Sigmoid colon (tissue), 7 donors: Measurements from ENCODE around the gene KMT2E. TPM values are rescaled to one million over a fixed set of nuclear protein-coding genes. Genes with fewer than 3 reads are reported as not detected.
A peak's percentile ranks its signal among the peaks of the same experiment; 100 is the strongest.

Experiments used
- DNase-seq: peaks from one replicate; pipeline ENCODE4 v3.0.0-alpha.2; 2019
- H3K27ac ChIP-seq, 4 donors: fragments of 200-600 bp; sonication (generic); one replicate each; pipeline ENCODE4 v1.5.1; 2016 to 2019; ENCODE audit warnings: mild to moderate bottlenecking in 1 of 4
- H3K27me3 ChIP-seq, 3 donors: fragments of 200-600 bp; sonication (generic); one replicate each; pipeline ENCODE4 v1.5.1; 2019; ENCODE audit warnings: mild to moderate bottlenecking in 1 of 3
- H3K36me3 ChIP-seq, 4 donors: fragments of 200-600 bp; sonication (generic); one replicate each; pipeline ENCODE4 v1.5.1; 2016 to 2019
- H3K4me1 ChIP-seq, 4 donors: fragments of 200-600 bp; sonication (generic); one replicate each; pipeline ENCODE4 v1.5.1; 2017 to 2019
- H3K4me3 ChIP-seq, 4 donors: fragments of 200-600 bp; sonication (generic); one replicate each; pipeline ENCODE4 v1.5.1; 2017 to 2019; ENCODE audit warnings: mild to moderate bottlenecking in 2 of 4, moderate library complexity in 1 of 4
- H3K9me3 ChIP-seq, 4 donors: fragments of 200-600 bp in 3 of 4; sonication (generic) in 3 of 4; one replicate each; pipeline versions ENCODE4 v1.5.1 to v1.6.1; 2013 to 2019
- CTCF ChIP-seq, 4 experiments: fragments of 450-650 bp in 3 of 4; fragments of 200-600 bp in 1 of 4; IDR thresholded peaks; one replicate each; pipeline ENCODE4 v1.5.1; 2016 to 2019; ENCODE audit warnings: antibody characterized with exemption in 4 of 4, mild to moderate bottlenecking in 3 of 4, moderate library complexity in 2 of 4
- EP300 ChIP-seq, 4 donors: sonication (generic); formaldehyde crosslinking; IDR thresholded peaks; one replicate each; pipeline ENCODE4 v1.6.1; 2017; ENCODE audit warnings: antibody characterized with exemption in 4 of 4
- POLR2A ChIP-seq, 2 donors: fragments of 450-650 bp; IDR thresholded peaks; one replicate each; pipeline ENCODE4 v1.6.1; 2016; ENCODE audit warnings: antibody characterized with exemption in 2 of 2, mild to moderate bottlenecking in 2 of 2, moderate library complexity in 2 of 2
- POLR2AphosphoS5 ChIP-seq, 4 donors: sonication (generic); formaldehyde crosslinking; IDR thresholded peaks; one replicate each; pipeline ENCODE4 v1.6.1; 2017; ENCODE audit warnings: antibody characterized with exemption in 4 of 4
- WGBS, 2 donors: extraction: QIAGEN DNeasy Blood & Tissue Kit; methylation state at CpG; one replicate each; pipeline ENCODE4 v1.1.7; 2013; 5-methylcytosine and 5-hydroxymethylcytosine counted together
- intact Hi-C: fragments of 100-400 bp; cut with DNase I; formaldehyde crosslinking; loops from one replicate; pipeline ENCODE4 v1.15.1; 2023
- polyA plus RNA-seq, 3 donors: library from polyadenylated mRNA; stranded (reverse); fragments of 200-250 nt; gene quantifications; one replicate each; pipeline ENCODE4 v1.2.3, GENCODE V29; 2013
- total RNA-seq, 4 donors: library from RNA; depleted of rRNA; stranded (reverse); fragments of >200 nt; gene quantifications; one replicate each; pipeline ENCODE4 v1.1.0, GENCODE V29; 2016
- donor health status: healthy with polysubstance abuse.
- donor health status: Bipolar disorder and iron deficiency.
- donor health status: healthy.

Gene KMT2E
- total and polyA plus RNA-seq, 7 donors: 20.6 to 109 (median 84.7) TPM

GRCh38 chr7:104967088-104967487, 46.9 kb upstream of the KMT2E start:
- Histone ChIP-seq H3K4me3 (no peak overlapping the region), H3K36me3 (no peaks in the 10 kb centered on the region), H3K27me3 (no peaks in the 10 kb centered on the region), H3K27ac (no peak overlapping the region), H3K9me3 (no peaks in the 10 kb centered on the region), H3K4me1 (peaks cover 0 to 42% (median 31%) of the 10 kb centered on the region in 4 donors)
- no peak for DNase-seq
- intact Hi-C loops: no loop called here
- WGBS, 2 donors: 95 to 97% methylated on average over 2 of the region's 2 CpGs
- no peak for TF ChIP-seq EP300 (IDR thresholded peaks at IDR 0.05)
- no peak for TF ChIP-seq POLR2A (IDR thresholded peaks at IDR 0.05)
- no peak for TF ChIP-seq CTCF (IDR thresholded peaks at IDR 0.05)
- TF ChIP-seq POLR2AphosphoS5 (IDR thresholded peaks at IDR 0.05): no peak

- Histone ChIP-seq H3K9me3 (no peaks in the 10 kb centered on the region), H3K27me3 (no peaks in the 10 kb centered on the region), H3K27ac (peak overlapping the region in 3 of 4 donors; percentile 6 to 29 (median 13)), H3K36me3 (no peaks in the 10 kb centered on the region), H3K4me1 (peaks cover 0 to 37% (median 28%) of the 10 kb centered on the region in 4 donors), H3K4me3 (no peak overlapping the region)
- 91 to 93% methylated on average over 4 of the region's 4 CpGs for whole genome bisulfite sequencing, 2 donors
- TF ChIP-seq POLR2A (IDR thresholded peaks at IDR 0.05) (no peak), EP300 (IDR thresholded peaks at IDR 0.05) (no peak), CTCF (IDR thresholded peaks at IDR 0.05) (no peak), POLR2AphosphoS5 (IDR thresholded peaks at IDR 0.05) (no peak)
- DNase-seq: no peak
- intact Hi-C loops: no loop called here
Observed at GRCh38 chr7:104967595-104967994, 46.4 kb upstream of the KMT2E start.

GRCh38 chr7:104968648-104969047, 45.4 kb upstream of the KMT2E start:
- 70 to 78% methylated on average over 2 of the region's 2 CpGs for WGBS, 2 donors
- Histone ChIP-seq H3K9me3 (no peaks in the 10 kb centered on the region), H3K4me3 (no peak overlapping the region), H3K36me3 (no peaks in the 10 kb centered on the region), H3K27me3 (no peaks in the 10 kb centered on the region), H3K4me1 (peaks cover 0 to 27% (median 17%) of the 10 kb centered on the region in 4 donors), H3K27ac (peak overlapping the region; percentile 6 to 29 (median 18))
- intact Hi-C loops: no loop called here
- TF ChIP-seq POLR2AphosphoS5 (IDR thresholded peaks at IDR 0.05) (peak in 2 of 4 donors; percentile 33 to 52), EP300 (IDR thresholded peaks at IDR 0.05) (no peak)
- DNase-seq: no peak

- Histone ChIP-seq H3K27me3 (no peaks in the 10 kb centered on the region), H3K27ac (peak overlapping the region in 1 of 4 donors; percentile 13), H3K4me1 (peaks cover 0 to 22% (median 14%) of the 10 kb centered on the region in 4 donors), H3K4me3 (no peak overlapping the region), H3K36me3 (no peaks in the 10 kb centered on the region), H3K9me3 (no peaks in the 10 kb centered on the region)
- intact Hi-C loops: no loop called here
- DNase-seq: no peak
- 80 to 86% methylated on average over 2 of the region's 2 CpGs for WGBS, 2 donors
- no peak for TF ChIP-seq POLR2AphosphoS5 (IDR thresholded peaks at IDR 0.05)
- TF ChIP-seq CTCF (IDR thresholded peaks at IDR 0.05): no peak
- TF ChIP-seq EP300 (IDR thresholded peaks at IDR 0.05): no peak
- TF ChIP-seq POLR2A (IDR thresholded peaks at IDR 0.05): no peak
Observed at GRCh38 chr7:104969183-104969582, 44.8 kb upstream of the KMT2E start.

GRCh38 chr7:104971290-104972071, 42.5 kb upstream of the KMT2E start:
- no peaks in the 10 kb centered on the region for H3K27me3 ChIP-seq
- WGBS, 2 donors: 14 to 56% methylated on average over 3 of the region's 3 CpGs
- no peak overlapping the region for H3K4me3 ChIP-seq
- no peaks in the 10 kb centered on the region for H3K36me3 ChIP-seq
- H3K9me3 ChIP-seq: no peaks in the 10 kb centered on the region
- H3K4me1 ChIP-seq: peaks cover 0 to 27% (median 15%) of the 10 kb centered on the region in 4 donors
- peak overlapping the region in 3 of 4 donors; percentile 18 to 53 (median 46) for H3K27ac ChIP-seq
- intact Hi-C loops: no loop called here
- no peak for DNase-seq
- TF ChIP-seq POLR2AphosphoS5 (IDR thresholded peaks at IDR 0.05) (no peak), POLR2A (IDR thresholded peaks at IDR 0.05) (no peak), CTCF (IDR thresholded peaks at IDR 0.05) (no peak), EP300 (IDR thresholded peaks at IDR 0.05) (no peak)
